GM19438 (cell line): Measurements from ENCODE around the gene LRPPRC.

Source experiments
- ATAC-seq: cut with Tn5 transposase; IDR thresholded peaks from one replicate; pipeline ENCODE4 v1.9.1; 2021; ENCODE audit warnings: low read depth; ENCODE audit not compliant: unreplicated experiment

Gene LRPPRC

DNA sequence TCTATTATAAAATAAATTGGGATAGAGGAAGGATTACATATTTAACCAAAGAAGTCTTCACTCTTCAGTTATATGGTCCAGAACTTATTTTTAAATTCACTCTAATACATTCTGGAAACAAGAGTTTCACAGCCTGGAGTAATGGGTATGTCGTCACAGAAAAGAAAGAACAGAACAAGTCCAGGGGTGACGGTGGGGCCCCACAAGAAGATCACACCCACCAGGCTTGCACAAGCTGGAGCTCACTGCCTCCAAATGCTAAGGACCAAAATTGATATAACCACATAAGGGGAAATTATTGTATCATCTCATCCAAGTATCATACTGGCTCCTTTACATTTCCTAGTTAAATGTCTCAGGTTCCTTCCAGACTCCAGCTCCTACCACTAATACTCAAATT lies 11.3 kb downstream of the LRPPRC start:
- ATAC-seq = no peak

DNA sequence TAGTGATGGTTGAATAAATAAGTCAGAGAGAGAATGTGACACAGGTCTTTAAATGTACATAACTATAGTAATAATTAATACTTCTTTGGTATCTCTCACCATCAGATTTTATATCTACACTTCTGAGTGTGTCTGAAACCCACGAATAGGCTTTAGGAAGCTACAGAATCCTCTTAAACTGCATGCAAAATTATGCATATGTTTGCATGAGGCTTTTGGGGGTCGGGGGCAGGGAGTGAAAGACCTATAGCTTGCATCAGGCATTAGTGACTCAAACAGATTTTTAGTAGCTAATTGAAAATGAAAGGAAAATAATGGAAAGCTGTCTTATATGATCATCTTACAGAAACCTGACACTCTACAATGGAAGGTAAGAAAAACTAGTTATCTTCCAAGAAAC lies 14.9 kb downstream of the LRPPRC start:
- ATAC-seq = no peak

DNA sequence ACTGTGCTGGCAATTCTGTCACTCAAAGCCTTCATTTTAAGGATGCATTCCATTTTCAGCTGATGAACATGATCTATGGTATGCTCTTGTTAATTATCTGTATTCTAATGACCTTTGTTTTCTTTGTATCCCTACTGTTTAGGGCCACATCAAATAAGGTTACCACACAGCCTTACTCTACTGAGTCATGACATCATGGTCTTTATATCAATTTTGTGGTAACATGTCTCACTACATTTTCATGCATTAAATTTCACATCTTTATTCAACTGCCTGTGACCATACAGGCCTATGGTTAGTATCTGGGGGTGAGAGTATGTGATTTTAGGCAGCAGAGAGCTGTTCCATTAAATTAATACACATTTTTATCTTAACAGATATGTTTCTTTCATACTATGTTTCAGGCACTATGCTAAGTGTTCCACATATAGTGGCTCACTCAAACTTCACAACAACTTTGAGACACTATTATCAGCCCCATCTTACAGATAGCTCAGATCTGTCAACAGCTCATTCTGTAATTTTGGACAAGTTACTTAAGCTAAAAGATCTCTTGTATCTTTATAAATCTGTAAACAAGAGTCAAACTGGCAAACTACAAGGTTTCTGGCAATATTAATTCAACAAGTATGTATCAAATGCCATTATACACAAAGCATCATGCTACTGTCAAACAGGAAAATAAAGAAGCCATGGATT lies 18.0 kb downstream of the LRPPRC start:
- no peak for ATAC-seq

DNA sequence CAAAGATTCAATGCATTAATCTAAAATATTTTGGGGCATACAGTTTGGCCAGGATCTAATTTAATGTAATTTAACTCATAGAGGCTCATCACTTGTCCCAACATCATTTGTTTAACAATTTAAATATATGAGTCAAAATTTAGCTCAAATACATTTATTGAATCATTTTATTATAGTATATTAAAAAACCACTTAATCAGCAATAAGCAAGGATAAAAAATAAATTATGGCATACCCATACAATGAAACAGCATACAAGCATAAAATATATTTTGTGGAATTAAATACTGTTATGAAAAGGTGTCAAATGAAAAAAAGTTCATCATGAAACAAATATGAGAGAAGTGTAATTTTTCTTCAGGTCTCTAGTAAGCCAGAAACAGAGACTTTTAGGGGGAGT lies 34.9 kb downstream of the LRPPRC start:
- ATAC-seq = no peak

DNA sequence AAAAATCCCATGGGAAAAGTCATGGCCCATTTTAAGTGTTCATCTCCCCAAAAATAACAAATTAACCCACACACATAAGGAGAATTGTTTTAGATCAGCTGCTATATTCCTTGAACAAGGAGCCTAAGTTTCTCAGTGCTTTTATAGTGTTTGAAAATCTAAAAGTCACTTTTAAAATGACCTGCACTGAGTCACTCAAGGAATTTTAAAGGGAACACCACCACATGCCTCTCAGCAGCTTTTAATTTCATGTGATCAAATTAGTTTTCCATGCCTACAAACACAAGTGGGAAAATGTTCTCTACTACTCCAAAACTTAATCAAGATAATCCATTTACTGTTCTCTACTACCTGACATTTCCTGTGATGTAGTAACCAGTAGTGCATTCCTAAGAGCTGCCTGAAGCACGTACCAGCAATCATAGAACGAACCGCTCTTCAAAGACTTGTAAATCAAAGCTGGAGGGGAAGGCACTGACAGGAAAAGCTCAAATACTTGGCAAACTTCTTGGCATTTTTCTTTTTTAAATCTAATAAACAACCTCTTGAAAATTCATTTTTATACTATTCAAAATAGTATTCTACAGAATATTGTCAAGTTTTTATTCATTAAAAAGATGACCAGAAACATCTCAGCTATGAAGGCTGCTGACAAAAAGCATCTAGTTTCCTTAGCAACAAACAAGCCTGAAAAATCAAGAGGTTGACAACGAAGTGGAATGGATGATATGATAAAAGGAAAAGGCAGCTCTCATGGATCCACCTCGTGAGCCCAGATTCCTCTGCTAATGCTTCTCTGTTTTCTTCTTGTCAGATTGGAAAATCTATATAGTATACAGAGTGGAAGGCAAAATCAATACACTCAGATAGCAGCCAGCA lies 37.2 kb downstream of the LRPPRC start:
- ATAC-seq = no peak

DNA sequence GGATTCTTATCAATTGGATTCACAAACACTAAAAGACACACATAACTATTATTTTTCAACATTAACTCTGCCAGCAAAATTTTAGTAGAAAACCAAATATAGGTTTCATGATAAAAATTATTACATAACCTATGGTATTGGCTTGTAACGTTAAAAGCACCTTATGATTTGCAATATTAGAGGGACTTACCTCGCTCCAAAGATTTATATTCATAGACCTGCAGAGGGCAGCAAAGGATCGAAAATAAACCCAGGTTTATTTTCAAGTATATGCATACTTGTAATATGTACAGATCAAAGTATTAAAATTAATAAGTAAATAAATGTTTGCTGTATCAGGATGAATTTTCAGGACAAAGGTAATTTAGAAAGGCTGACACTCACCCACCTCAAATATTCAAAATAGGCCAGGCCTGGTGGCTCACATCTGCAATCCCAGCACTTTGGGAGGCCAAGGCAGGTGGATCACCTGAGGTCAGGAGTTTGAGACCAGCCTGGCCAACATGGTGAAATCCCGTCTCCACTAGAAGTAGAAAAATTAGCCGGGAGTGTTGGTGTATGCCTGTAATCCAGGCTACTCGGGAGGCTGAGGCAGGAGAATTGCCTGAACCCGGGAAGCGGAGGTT lies 45.3 kb downstream of the LRPPRC start:
- ATAC-seq = no peak

DNA sequence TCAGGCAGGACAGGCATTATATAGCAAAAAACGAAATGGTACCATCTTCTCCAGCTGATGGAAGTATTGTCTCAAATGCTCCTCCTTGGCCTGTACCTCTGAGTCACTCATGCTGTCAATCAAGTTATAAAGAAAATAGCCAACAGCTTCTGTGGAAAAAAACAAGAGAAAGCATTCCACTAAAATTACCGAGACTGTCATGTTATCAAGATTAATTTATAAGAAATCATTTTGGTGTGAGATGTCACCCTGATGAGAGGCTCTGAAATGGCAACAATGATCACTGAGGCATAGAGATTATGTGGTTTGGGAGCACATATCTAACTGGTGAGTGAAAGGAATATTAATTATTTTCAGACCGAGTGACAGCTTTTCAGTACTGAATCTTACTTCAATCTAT lies 47.4 kb downstream of the LRPPRC start:
- no peak for ATAC-seq

DNA sequence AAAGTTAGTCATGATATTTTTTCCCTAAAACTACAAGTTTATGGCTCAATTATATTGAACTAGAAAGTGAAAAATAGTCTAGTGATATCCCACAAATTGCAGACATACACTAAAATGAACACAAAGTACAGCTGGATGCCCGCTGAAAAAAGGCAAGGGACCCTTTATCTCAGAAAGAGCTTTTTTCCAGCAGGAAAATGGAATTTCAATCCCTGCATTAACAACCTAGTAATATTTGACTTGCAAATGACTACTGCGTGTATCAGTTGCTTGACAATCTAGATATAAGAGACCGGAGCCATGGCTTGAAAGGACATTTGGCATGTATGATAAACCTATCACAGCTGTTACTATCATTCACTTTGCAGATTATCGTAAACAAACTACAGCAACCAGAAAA lies 49.1 kb downstream of the LRPPRC start:
- ATAC-seq = no peak

DNA sequence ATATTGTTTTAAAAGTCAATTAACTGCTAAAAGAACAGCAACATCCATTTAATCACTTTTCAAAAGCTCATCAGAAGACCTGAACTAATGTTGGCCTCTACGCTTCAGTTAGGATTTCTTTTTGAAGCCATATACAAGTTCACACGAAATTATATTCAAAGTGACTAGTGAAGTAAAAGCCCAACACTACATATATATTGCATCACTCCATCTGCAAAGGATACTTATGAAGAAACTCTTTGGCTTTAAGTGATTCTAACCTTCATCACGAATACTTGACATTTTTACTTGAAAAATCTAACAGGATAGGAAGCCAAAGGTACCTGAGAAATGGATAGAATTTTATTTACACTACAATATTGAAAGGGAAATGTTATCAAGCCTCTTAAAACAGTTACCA lies 50.4 kb downstream of the LRPPRC start:
- no peak for ATAC-seq

DNA sequence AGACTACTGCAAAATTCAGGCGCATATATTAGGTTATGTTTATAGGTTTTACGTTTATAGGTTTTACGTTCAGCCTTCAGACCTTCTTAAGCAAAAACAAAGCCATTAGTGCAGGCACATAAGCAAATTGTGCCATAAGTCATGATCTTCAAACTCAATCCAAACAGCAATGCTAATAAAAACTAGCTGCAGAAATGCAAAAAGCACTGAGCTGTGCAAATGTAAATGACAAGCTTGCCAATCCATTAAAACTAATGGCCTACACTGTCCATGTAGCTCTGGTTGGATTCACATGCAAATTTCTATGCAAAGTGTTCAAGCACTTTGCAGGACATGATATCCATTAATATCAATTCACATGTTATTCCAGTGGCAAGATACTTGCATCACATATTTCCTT lies 50.9 kb downstream of the LRPPRC start:
- no peak for ATAC-seq

DNA sequence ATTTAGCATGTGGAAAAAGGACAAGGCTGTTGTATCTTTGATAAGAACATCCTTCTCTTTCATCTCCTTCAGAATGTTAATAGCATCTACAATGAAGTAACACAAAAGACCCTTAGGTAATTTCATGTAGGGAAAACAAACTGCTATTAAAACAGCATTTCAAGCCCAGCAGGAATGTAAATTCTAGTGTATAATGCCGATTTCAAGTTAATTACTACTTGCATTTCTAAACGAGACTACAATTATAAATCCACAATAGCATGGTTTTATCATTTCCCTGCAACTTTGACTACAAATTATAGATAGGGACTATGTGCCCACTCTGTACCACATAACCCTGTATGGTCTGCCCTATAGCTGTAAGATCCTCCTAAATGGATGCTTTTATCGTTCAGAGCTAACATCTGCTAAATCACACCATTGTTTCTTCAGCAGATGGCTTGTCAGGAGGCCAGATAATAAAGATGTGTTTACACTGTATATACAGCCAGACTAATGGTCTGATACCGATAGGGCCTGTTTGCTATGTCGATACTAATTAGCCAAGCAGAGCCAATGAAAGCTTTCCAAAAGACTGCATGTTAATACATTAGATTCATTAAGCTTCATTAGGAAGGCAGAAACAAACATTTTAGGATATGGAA lies 51.9 kb downstream of the LRPPRC start:
- ATAC-seq = no peak

DNA sequence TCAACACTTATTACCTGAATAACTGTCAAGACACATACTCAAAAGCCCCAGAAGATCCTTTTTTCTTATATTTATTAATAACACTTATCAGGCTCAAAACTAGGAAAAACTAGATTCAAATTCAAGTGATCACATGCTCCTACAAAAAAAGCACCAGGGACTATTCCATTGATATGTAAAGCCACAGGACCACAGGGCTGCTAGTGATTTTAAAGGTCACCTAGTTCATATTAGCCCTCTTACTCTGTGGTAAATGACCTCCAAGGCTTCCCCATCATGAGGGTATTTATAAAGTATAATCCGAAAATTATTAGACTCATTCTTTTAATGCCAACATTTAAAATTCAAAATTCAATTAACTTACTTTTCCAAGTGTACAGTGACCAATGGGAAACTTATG lies 52.5 kb downstream of the LRPPRC start:
- ATAC-seq = no peak

DNA sequence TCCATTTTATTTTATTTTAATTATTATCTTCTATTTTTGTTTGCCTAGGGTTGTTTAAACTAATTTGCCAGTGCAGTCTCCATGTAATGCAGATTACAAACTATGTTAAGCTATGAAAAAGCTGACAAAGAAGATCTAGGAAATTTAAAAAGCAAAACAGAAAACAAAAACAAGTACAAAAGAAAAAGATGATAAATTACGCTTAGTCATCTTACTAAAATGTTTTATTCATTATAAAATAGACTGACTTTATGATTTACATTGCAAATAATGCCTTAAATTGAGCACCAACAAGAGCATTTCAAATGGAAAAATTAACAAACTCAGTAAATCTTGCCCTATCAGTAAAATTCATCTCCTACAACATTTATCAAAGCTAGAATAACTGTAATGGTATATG lies 52.9 kb downstream of the LRPPRC start:
- no peak for ATAC-seq

DNA sequence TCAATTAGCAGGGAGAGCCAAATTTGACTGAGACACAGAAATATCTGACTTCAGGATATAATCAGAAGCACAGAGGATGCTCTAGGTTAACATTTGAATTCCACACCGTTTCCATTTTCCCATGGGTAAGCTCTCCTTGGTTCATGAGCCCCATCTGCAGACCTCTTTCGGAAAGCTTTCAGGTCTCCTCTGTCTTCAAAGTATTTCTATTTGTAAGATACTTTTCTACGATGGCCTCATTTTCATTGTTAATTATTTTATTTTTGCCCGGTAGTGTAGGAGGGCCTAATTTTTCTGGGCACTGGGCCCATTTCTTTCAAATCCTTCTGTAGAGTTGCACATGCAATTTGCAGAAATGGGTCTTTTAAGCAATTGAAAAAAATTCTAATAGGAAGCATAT lies 53.8 kb downstream of the LRPPRC start:
- no peak for ATAC-seq

DNA sequence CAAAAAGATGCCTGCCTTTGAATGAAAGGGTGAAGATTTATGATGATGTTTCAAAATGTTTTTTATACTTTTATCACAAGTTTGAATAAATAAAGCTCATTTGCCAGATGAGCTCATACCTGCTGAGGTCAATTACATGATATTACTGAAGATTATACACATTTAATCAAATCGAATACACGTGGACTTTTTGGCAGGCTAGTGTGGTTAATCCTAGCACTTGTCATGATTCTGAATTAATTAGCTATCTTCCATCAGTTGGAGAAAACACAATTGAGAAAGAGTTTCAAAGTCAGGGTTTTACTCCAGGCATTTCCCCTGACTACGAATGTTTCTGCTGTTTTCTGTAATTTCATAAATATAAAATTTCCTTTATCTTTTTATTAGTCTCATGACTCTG lies 54.4 kb downstream of the LRPPRC start:
- no peak for ATAC-seq

DNA sequence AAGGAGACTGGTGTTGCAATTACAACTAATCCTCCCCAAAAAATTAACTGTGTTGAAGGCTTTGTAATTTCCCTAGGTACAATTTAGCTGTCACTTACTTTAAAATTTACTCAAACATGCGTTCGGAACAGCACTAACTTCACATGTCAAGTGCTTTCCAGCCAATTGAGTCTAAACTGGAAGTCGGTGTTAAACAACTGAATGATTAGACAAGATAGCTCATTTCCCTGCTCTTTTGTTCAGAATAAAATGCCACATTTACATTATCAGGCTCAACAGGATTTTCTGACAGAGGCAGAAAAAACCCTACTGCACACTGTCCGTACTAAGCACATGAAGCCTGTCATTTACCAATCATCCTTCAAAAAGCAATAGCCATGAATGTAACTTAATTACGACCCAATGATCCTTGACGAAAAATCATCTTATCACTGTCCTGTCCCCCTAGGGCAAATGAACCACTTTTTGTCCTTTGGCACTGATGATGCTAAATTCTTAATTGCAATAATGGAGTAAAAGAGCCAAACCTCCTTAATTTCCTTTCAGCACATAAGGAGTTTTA lies 56.0 kb downstream of the LRPPRC start:
- no peak for ATAC-seq

DNA sequence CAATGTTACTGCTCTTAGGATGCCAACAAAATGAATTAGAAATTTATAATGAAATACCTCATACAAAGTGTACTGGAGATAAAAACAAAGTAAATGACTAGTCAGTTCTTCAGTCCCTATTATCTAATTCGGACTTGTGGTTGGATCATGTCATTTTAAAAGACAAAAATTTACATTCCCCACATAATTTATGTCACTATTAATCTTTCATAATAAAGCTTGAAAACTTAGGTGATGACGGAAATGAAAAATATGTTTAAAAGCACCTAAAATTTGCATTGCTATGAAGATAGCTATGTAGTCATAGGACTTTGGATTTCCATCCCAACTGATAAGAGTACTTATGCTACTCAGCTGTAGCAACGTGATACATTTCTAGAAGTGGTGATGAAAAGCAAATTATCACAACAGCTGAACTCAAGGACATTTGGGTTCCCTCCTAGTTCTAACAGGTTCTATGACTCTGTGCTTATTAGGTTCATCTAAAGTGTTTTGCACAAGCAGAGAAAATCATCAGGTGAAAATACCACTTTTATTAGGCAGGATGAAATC lies 58.4 kb downstream of the LRPPRC start:
- ATAC-seq = no peak

DNA sequence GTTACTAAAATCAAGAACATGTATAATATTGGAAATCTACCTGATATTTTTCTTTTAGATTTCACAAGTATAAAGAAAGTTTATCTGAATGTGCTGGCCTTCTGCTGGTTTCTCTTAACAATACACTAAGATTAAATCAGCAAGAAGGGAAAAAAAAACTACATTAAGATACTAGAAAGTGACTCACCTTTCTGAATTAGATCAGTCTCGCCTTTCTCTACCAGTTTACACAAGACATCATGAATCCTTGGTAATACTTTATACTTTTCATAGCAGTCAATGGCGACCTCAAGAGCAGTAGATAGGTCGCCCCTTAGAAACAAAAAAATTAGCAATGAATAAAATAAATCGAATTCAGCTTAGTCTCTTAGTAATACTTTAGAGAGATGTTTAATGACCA lies 61.2 kb downstream of the LRPPRC start:
- ATAC-seq = no peak

DNA sequence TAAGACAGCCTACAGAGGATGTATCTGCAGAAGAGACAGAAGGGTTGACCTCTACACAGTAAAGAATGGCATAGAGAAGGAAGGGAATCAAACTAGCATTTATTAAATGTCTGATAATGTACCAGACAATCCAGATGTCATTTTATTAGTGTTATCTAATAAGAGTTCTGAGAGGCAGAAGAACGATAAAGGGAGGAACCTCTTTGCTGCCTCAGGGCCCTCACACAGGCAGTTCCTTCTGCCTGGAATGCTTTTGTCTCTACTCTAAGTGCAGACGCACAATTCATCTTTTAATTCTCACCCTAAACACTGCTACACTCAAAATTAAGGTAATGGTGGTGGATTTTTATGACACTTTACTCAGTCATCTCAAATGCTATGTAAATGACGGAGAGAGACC lies 64.5 kb downstream of the LRPPRC start:
- ATAC-seq = no peak

DNA sequence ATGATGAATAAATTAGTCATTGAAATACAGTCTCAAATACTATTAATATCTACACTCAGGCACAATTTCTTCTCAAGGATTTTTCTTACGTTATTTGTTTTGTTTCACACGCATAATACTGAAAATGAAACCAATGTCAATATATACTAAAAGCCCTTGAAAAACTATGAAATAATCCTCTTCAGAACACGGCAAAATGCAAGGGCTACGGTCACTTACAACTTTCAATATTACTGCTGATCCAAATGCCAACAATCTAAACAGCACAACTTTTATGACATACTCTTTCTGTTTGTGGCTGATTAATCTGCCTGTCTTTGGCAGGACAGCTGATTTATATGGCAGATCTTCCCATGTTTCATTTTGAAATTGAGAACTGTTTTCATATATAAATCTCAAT lies 68.3 kb downstream of the LRPPRC start:
- ATAC-seq = no peak

DNA sequence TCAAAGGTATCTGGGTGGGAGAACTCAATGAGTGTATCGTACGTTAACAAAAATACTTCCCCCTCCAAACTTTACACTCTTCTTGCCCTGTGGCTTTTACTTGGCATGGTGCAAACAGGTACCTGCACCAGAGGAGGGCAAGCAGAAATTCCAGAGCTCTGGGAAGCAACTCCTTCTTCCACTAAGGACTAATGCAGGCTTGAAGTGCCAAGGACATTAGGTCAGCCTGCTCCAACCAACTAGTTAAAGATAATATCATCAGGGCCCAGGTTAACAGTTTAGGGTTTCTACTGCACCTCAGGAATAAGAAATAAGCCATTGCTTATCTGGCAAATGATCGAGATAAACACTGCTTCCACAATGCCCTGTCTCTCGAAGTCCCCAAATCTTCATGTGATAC lies 70.4 kb downstream of the LRPPRC start:
- no peak for ATAC-seq
